ENCODE data around the gene RPS6KA3. TPM values are rescaled to one million over a fixed set of nuclear protein-coding genes. Genes with fewer than 3 reads are reported as not detected.
A peak's percentile ranks its signal among the peaks of the same experiment; 100 is the strongest.
"Not testable (repeated sequence)": the region's sequence is repeated elsewhere in the genome, so short reads cannot be mapped to it uniquely, and the experiment has no call there.

The RPS6KA3 gene
- total RNA-seq, 2 experiments from 2014 or later = 60.5 to 79.9 TPM

- H3K4me3 Mint-ChIP-seq = no peak overlapping the region
- CTCF ChIA-PET = no interaction called here
- H3K36me3 Mint-ChIP-seq = peaks cover 29% of the 10 kb centered on the region
- H3K27me3 Mint-ChIP-seq = no peaks in the 10 kb centered on the region
- peak overlapping the region; percentile 80 for H3K27ac Mint-ChIP-seq
- DNase-seq = no peak
- ATAC-seq = peak; percentile 51
- H3K9me3 Mint-ChIP-seq (ENCODE audit: low read depth) = no peaks in the 10 kb centered on the region
- H3K4me1 Mint-ChIP-seq = peaks cover 16% of the 10 kb centered on the region
These were observed 84.9 kb downstream of the RPS6KA3 start for GRCh38 chrX:20181598-20182329.

- no peak for ATAC-seq
- Mint-ChIP-seq H3K27ac (no peak overlapping the region), H3K36me3 (peaks cover 30% of the 10 kb centered on the region), H3K9me3 (ENCODE audit: low read depth) (no peaks in the 10 kb centered on the region), H3K4me1 (peaks cover 8% of the 10 kb centered on the region), H3K4me3 (no peak overlapping the region), H3K27me3 (no peaks in the 10 kb centered on the region)
- no peak for DNase-seq
- CTCF ChIA-PET = no interaction called here
These were observed 89.6 kb downstream of the RPS6KA3 start for GRCh38 chrX:20177093-20177492.

DNA sequence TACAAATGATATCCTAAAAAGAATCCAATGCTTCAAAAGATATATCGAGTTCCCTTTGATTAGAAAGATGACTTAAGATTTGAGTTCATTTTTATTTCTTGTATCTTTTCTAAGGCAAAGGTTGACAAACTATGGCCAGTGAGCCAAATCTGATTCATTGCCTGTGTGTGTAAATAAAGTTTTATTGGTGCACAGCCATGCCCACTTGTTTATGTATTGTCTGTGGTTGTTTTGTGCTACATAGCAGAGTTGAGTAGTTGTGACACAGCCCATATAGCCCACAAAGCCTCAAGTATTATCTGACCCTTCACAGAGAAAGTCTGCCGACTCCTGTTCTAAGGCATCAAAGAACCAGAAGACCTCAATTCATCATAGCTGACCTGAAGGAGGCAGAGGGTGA, 92.9 kb downstream of the RPS6KA3 start:
- Mint-ChIP-seq H3K4me3 (no peak overlapping the region), H3K4me1 (no peaks in the 10 kb centered on the region), H3K27me3 (no peaks in the 10 kb centered on the region), H3K27ac (no peak overlapping the region), H3K9me3 (ENCODE audit: low read depth) (no peaks in the 10 kb centered on the region), H3K36me3 (peaks cover 20% of the 10 kb centered on the region)
- DNase-seq (no peak), ATAC-seq (no peak)
- CTCF ChIA-PET = no interaction called here

- no peak overlapping the region for H3K4me3 Mint-ChIP-seq
- H3K36me3 Mint-ChIP-seq = peaks cover 19% of the 10 kb centered on the region
- no peaks in the 10 kb centered on the region for H3K9me3 Mint-ChIP-seq (ENCODE audit: low read depth)
- peaks cover under 1% of the 10 kb centered on the region for H3K4me1 Mint-ChIP-seq
- no peak for DNase-seq
- CTCF ChIA-PET = no interaction called here
- no peaks in the 10 kb centered on the region for H3K27me3 Mint-ChIP-seq
- ATAC-seq = no peak
- no peak overlapping the region for H3K27ac Mint-ChIP-seq
These were observed 93.4 kb downstream of the RPS6KA3 start for GRCh38 chrX:20173313-20173712.

DNA sequence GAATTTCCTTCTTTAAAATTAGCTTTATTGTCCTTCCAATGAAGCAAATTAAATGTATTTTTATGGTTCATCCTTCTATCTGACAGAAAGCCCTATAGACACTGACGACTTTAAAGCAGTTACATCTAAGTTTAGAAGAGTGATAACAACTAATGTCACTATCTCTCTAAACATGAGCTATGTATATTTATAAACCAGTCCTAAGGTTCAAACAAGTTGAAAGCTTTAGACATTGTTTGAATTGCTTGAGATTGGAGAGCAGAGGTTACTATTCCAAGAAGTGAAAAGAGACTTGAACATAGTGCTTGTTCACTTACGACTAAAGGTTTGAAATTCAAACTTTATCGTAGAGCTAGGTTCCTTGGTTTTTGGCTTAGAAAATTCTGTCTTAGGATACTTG, 94.8 kb downstream of the RPS6KA3 start:
- Mint-ChIP-seq H3K4me1 (peaks cover 1% of the 10 kb centered on the region), H3K4me3 (no peak overlapping the region), H3K36me3 (peaks cover 20% of the 10 kb centered on the region), H3K27ac (no peak overlapping the region), H3K27me3 (no peaks in the 10 kb centered on the region), H3K9me3 (ENCODE audit: low read depth) (no peaks in the 10 kb centered on the region)
- ATAC-seq = no peak
- CTCF ChIA-PET = no interaction called here
- DNase-seq = no peak

GRCh38 chrX:20162516-20162915, 104.2 kb downstream of the RPS6KA3 start:
- H3K4me1 Mint-ChIP-seq; H3K27ac Mint-ChIP-seq; DNase-seq; H3K27me3 Mint-ChIP-seq; CTCF ChIA-PET; H3K9me3 Mint-ChIP-seq (ENCODE audit: low read depth); H3K4me3 Mint-ChIP-seq; ATAC-seq: not testable (repeated sequence)
- peaks cover 31% of the 10 kb centered on the region for H3K36me3 Mint-ChIP-seq

- H3K27me3 Mint-ChIP-seq = no peaks in the 10 kb centered on the region
- no peaks in the 10 kb centered on the region for H3K4me1 Mint-ChIP-seq
- no peaks in the 10 kb centered on the region for H3K9me3 Mint-ChIP-seq (ENCODE audit: low read depth)
- peaks cover 34% of the 10 kb centered on the region for H3K36me3 Mint-ChIP-seq
- ATAC-seq (no peak), DNase-seq (no peak)
- H3K4me3 Mint-ChIP-seq = no peak overlapping the region
- CTCF ChIA-PET = no interaction called here
- H3K27ac Mint-ChIP-seq = peak overlapping the region; percentile 40
These were observed 106.8 kb downstream of the RPS6KA3 start for GRCh38 chrX:20159797-20160385.

- CTCF ChIA-PET = no interaction called here
- no peak for ATAC-seq
- DNase-seq = no peak
- Mint-ChIP-seq H3K4me3 (no peak overlapping the region), H3K9me3 (ENCODE audit: low read depth) (no peaks in the 10 kb centered on the region), H3K27me3 (no peaks in the 10 kb centered on the region), H3K36me3 (peaks cover 32% of the 10 kb centered on the region), H3K27ac (no peak overlapping the region), H3K4me1 (peaks cover 2% of the 10 kb centered on the region)
These were observed 115.0 kb downstream of the RPS6KA3 start for GRCh38 chrX:20151689-20152088.

GRCh38 chrX:20149326-20149725, 117.4 kb downstream of the RPS6KA3 start:
- Mint-ChIP-seq H3K4me3 (no peak overlapping the region), H3K4me1 (peaks cover 5% of the 10 kb centered on the region), H3K27ac (no peak overlapping the region), H3K9me3 (ENCODE audit: low read depth) (no peaks in the 10 kb centered on the region), H3K27me3 (no peaks in the 10 kb centered on the region), H3K36me3 (peaks cover 21% of the 10 kb centered on the region)
- ATAC-seq = no peak
- no peak for DNase-seq
- CTCF ChIA-PET = no interaction called here

DNA sequence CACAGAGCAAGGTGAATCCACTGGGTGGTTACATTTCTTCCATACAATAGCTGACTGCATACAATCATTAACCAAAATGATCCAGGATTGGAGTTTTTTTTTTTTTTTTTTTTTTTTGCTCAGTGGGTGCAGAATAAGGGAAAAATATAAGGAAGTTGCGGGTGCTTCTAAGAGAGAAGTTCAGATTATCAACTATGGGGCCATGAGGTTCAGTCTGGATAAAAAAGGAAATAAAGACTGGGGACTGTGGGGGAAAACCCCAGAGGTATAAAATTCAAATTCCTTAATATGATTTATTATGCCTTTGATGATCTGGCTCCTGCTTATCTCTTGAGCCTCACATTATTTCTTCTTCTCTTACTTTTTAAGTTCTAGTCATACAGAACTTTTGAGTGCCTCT, 119.1 kb downstream of the RPS6KA3 start:
- Mint-ChIP-seq H3K4me1 (peaks cover 12% of the 10 kb centered on the region), H3K27ac (no peak overlapping the region), H3K27me3 (no peaks in the 10 kb centered on the region), H3K4me3 (no peak overlapping the region), H3K36me3 (peaks cover 15% of the 10 kb centered on the region), H3K9me3 (ENCODE audit: low read depth) (no peaks in the 10 kb centered on the region)
- ATAC-seq (no peak), DNase-seq (no peak)
- CTCF ChIA-PET = no interaction called here

GRCh38 chrX:20144491-20144890, 122.2 kb downstream of the RPS6KA3 start:
- ATAC-seq = no peak
- no peak overlapping the region for H3K4me3 Mint-ChIP-seq
- no peaks in the 10 kb centered on the region for H3K27me3 Mint-ChIP-seq
- no peaks in the 10 kb centered on the region for H3K9me3 Mint-ChIP-seq (ENCODE audit: low read depth)
- CTCF ChIA-PET = no interaction called here
- peaks cover 17% of the 10 kb centered on the region for H3K4me1 Mint-ChIP-seq
- DNase-seq = no peak
- H3K27ac Mint-ChIP-seq = no peak overlapping the region
- peaks cover 12% of the 10 kb centered on the region for H3K36me3 Mint-ChIP-seq

DNA sequence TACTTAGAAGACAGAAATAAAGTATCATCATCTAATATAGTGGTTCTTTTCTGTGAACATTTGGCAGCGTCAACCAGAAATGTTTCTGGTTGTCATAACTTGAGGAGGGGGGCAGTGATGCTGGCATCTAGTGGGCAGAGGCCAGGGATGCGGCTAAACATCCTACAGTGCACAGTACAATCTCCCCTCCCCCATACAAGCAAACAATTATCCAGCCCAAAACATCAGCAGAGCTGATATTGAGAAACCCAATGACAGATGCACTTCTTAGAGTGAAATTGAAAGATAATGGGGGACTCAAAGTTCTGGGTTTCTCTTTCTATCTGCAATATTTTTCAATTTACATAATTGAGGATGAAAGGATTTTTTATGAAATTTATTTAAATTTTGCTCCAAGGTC, 123.1 kb downstream of the RPS6KA3 start:
- no peak overlapping the region for H3K27ac Mint-ChIP-seq
- ATAC-seq (no peak), DNase-seq (no peak)
- no peaks in the 10 kb centered on the region for H3K27me3 Mint-ChIP-seq
- peaks cover 24% of the 10 kb centered on the region for H3K4me1 Mint-ChIP-seq
- CTCF ChIA-PET = no interaction called here
- no peak overlapping the region for H3K4me3 Mint-ChIP-seq
- H3K9me3 Mint-ChIP-seq (ENCODE audit: low read depth) = no peaks in the 10 kb centered on the region
- H3K36me3 Mint-ChIP-seq = peaks cover 13% of the 10 kb centered on the region

DNA sequence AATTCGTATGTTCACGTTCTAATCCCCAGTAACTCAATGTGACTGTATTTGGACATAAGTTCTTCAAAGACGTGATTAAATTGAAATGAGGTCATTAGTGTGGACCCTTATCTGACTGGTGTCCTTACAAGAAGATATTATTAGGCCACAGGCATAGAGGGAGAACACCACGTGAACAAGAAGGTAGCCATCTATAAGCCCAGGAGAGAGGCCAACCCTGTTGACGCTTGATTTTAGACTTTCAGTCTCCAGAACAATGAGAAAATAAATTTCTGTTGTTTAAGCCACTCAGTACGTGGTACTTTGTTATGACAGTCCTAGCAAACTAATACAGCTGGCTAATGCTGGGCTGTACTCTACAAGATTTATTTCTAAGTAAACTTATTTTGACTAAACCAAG, 123.6 kb downstream of the RPS6KA3 start:
- no peak for ATAC-seq
- peak overlapping the region; percentile 54 for H3K4me3 Mint-ChIP-seq
- H3K27me3 Mint-ChIP-seq = no peaks in the 10 kb centered on the region
- peaks cover 24% of the 10 kb centered on the region for H3K4me1 Mint-ChIP-seq
- DNase-seq = no peak
- H3K36me3 Mint-ChIP-seq = peaks cover 11% of the 10 kb centered on the region
- CTCF ChIA-PET = no interaction called here
- H3K9me3 Mint-ChIP-seq (ENCODE audit: low read depth) = no peaks in the 10 kb centered on the region
- H3K27ac Mint-ChIP-seq = peak overlapping the region; percentile 72
